HUES64 (cell line): ENCODE data around the gene CAMSAP1.

Experiments
- H3K27ac ChIP-seq: 2 replicates; pipeline ENCODE4 v1.7.0; 2013; ENCODE audit warnings: low read depth, low read length, inconsistent platforms
- H3K27me3 ChIP-seq: 2 replicates; pipeline ENCODE4 v1.6.1; 2013; ENCODE audit warnings: mild to moderate bottlenecking, low read length; ENCODE audit not compliant: insufficient read depth
- H3K36me3 ChIP-seq: 2 replicates; pipeline ENCODE4 v1.6.1; 2013; ENCODE audit warnings: mild to moderate bottlenecking, low read length; ENCODE audit not compliant: insufficient read depth
- H3K4me1 ChIP-seq: 2 replicates; pipeline ENCODE4 v1.6.1; 2013; ENCODE audit warnings: mild to moderate bottlenecking, low read length, moderate library complexity; ENCODE audit not compliant: insufficient read depth
- H3K4me3 ChIP-seq: 2 replicates; pipeline ENCODE4 v1.5.1; 2013; ENCODE audit warnings: mild to moderate bottlenecking, low read length, moderate library complexity
- H3K9ac ChIP-seq: 2 replicates; pipeline ENCODE4 v1.6.1; 2013; ENCODE audit warnings: mild to moderate bottlenecking, low read depth, low read length
- H3K9me3 ChIP-seq: 2 replicates; pipeline ENCODE4 v1.6.1; 2013; ENCODE audit warnings: low read depth, low read length; ENCODE audit not compliant: insufficient read depth
- WGBS: fragments of 150-250, 120-280 bp; methylation state at CpG from one replicate; pipeline ENCODE4 v1.1.7; 2013; ENCODE audit warnings: missing lambda C conversion rate; 5-methylcytosine and 5-hydroxymethylcytosine counted together

CAMSAP1 gene

GRCh38 chr9:135791431-135792267 lies 115.7 kb downstream of the CAMSAP1 start:
- H3K9ac ChIP-seq: no peak overlapping the region
- H3K27ac ChIP-seq: no peak overlapping the region
- 94% methylated on average over 33 of the region's 35 CpGs for WGBS
- no peaks in the 10 kb centered on the region for H3K9me3 ChIP-seq
- H3K4me3 ChIP-seq: no peak overlapping the region
- no peaks in the 10 kb centered on the region for H3K4me1 ChIP-seq
- H3K36me3 ChIP-seq: no peaks in the 10 kb centered on the region
- no peaks in the 10 kb centered on the region for H3K27me3 ChIP-seq

- H3K36me3 ChIP-seq: no peaks in the 10 kb centered on the region
- no peak overlapping the region for H3K9ac ChIP-seq
- no peaks in the 10 kb centered on the region for H3K9me3 ChIP-seq
- H3K4me1 ChIP-seq: no peaks in the 10 kb centered on the region
- H3K27me3 ChIP-seq: no peaks in the 10 kb centered on the region
- H3K27ac ChIP-seq: no peak overlapping the region
- WGBS: 94% methylated on average over 11 of the region's 11 CpGs
- H3K4me3 ChIP-seq: no peak overlapping the region
Observed at GRCh38 chr9:135790850-135791249, 116.5 kb downstream of the CAMSAP1 start.

GRCh38 chr9:135790356-135790755 lies 117.0 kb downstream of the CAMSAP1 start:
- no peak overlapping the region for H3K9ac ChIP-seq
- H3K4me1 ChIP-seq: no peaks in the 10 kb centered on the region
- H3K4me3 ChIP-seq: no peak overlapping the region
- WGBS: 97% methylated on average over 10 of the region's 10 CpGs
- no peaks in the 10 kb centered on the region for H3K27me3 ChIP-seq
- no peaks in the 10 kb centered on the region for H3K9me3 ChIP-seq
- no peak overlapping the region for H3K27ac ChIP-seq
- H3K36me3 ChIP-seq: no peaks in the 10 kb centered on the region

- Histone ChIP-seq H3K4me1 (no peaks in the 10 kb centered on the region), H3K27me3 (no peaks in the 10 kb centered on the region), H3K9ac (no peak overlapping the region), H3K4me3 (no peak overlapping the region), H3K9me3 (no peaks in the 10 kb centered on the region), H3K36me3 (no peaks in the 10 kb centered on the region), H3K27ac (no peak overlapping the region)
- WGBS: 96% methylated on average over 13 of the region's 13 CpGs
Observed at GRCh38 chr9:135789838-135790291, 117.5 kb downstream of the CAMSAP1 start.

- no peak overlapping the region for H3K4me3 ChIP-seq
- no peak overlapping the region for H3K9ac ChIP-seq
- no peaks in the 10 kb centered on the region for H3K4me1 ChIP-seq
- 93% methylated on average over 36 of the region's 36 CpGs for WGBS
- no peaks in the 10 kb centered on the region for H3K27me3 ChIP-seq
- H3K9me3 ChIP-seq: no peaks in the 10 kb centered on the region
- H3K27ac ChIP-seq: no peak overlapping the region
- no peaks in the 10 kb centered on the region for H3K36me3 ChIP-seq
Observed at GRCh38 chr9:135788576-135789300, 118.6 kb downstream of the CAMSAP1 start.

GRCh38 chr9:135787776-135788575 lies 119.4 kb downstream of the CAMSAP1 start:
- no peak overlapping the region for H3K4me3 ChIP-seq
- H3K36me3 ChIP-seq: no peaks in the 10 kb centered on the region
- no peak overlapping the region for H3K27ac ChIP-seq
- no peak overlapping the region for H3K9ac ChIP-seq
- no peaks in the 10 kb centered on the region for H3K9me3 ChIP-seq
- H3K27me3 ChIP-seq: no peaks in the 10 kb centered on the region
- no peaks in the 10 kb centered on the region for H3K4me1 ChIP-seq
- WGBS: 93% methylated on average over 38 of the region's 38 CpGs

- H3K4me3 ChIP-seq: no peak overlapping the region
- whole genome bisulfite sequencing: 93% methylated on average over 16 of the region's 16 CpGs
- no peaks in the 10 kb centered on the region for H3K27me3 ChIP-seq
- H3K9me3 ChIP-seq: no peaks in the 10 kb centered on the region
- H3K9ac ChIP-seq: no peak overlapping the region
- no peaks in the 10 kb centered on the region for H3K4me1 ChIP-seq
- H3K27ac ChIP-seq: no peak overlapping the region
- no peaks in the 10 kb centered on the region for H3K36me3 ChIP-seq
Observed at GRCh38 chr9:135787317-135787716, 120.0 kb downstream of the CAMSAP1 start.

GRCh38 chr9:135786146-135786690 lies 121.1 kb downstream of the CAMSAP1 start:
- Histone ChIP-seq H3K9ac (no peak overlapping the region), H3K27me3 (no peaks in the 10 kb centered on the region)
- WGBS: 94% methylated on average over 44 of the region's 44 CpGs

GRCh38 chr9:135785013-135785575 lies 122.3 kb downstream of the CAMSAP1 start:
- H3K9ac ChIP-seq: no peak overlapping the region
- 94% methylated on average over 17 of the region's 22 CpGs for WGBS
- H3K9me3 ChIP-seq: no peaks in the 10 kb centered on the region
- H3K4me3 ChIP-seq: no peak overlapping the region
- no peak overlapping the region for H3K27ac ChIP-seq
- H3K36me3 ChIP-seq: no peaks in the 10 kb centered on the region
- no peaks in the 10 kb centered on the region for H3K4me1 ChIP-seq
- H3K27me3 ChIP-seq: no peaks in the 10 kb centered on the region

More at GRCh38 chr9:135786146-135786690, 121.1 kb downstream of the CAMSAP1 start:
- no peaks in the 10 kb centered on the region for H3K36me3 ChIP-seq
- no peak overlapping the region for H3K27ac ChIP-seq
- H3K4me3 ChIP-seq: no peak overlapping the region
- H3K4me1 ChIP-seq: no peaks in the 10 kb centered on the region
- no peaks in the 10 kb centered on the region for H3K9me3 ChIP-seq

- Histone ChIP-seq H3K4me1 (no peaks in the 10 kb centered on the region), H3K36me3 (no peaks in the 10 kb centered on the region), H3K4me3 (no peak overlapping the region), H3K9ac (no peak overlapping the region), H3K27me3 (no peaks in the 10 kb centered on the region), H3K9me3 (no peaks in the 10 kb centered on the region), H3K27ac (no peak overlapping the region)
- 90% methylated on average over 30 of the region's 30 CpGs for WGBS
Observed at GRCh38 chr9:135783540-135784245, 123.7 kb downstream of the CAMSAP1 start.
